H9 (cell line): ENCODE data around the gene PLA1A. TPM values are rescaled to one million over a fixed set of nuclear protein-coding genes. Genes with fewer than 3 reads are reported as not detected.

ENCODE experiments used
- DNase-seq: peaks from one replicate; pipeline ENCODE4 v3.0.0-alpha.2; 2017
- H2AFZ ChIP-seq: one replicate; pipeline ENCODE4 v1.6.1; 2013; ENCODE audit warnings: mild to moderate bottlenecking, low read length, control low read depth, moderate library complexity
- H2AK5ac ChIP-seq: 2 replicates; pipeline ENCODE4 v1.6.1; 2013; ENCODE audit warnings: low read length, control low read depth, mixed read lengths; ENCODE audit not compliant: insufficient read length
- H2BK120ac ChIP-seq: one replicate; pipeline ENCODE4 v1.6.1; 2013; ENCODE audit warnings: low read depth, mild to moderate bottlenecking, low read length, control low read depth, inconsistent platforms; ENCODE audit not compliant: poor library complexity, severe bottlenecking
- H2BK12ac ChIP-seq: 2 replicates; pipeline ENCODE4 v1.6.1; 2013; ENCODE audit warnings: low read length, control low read depth, mixed read lengths, low read depth; ENCODE audit not compliant: insufficient read length
- H2BK15ac ChIP-seq: 2 replicates; pipeline ENCODE4 v1.6.1; 2013; ENCODE audit warnings: low read depth, low read length, control low read depth
- H2BK20ac ChIP-seq: one replicate; pipeline ENCODE4 v1.6.1; 2013; ENCODE audit warnings: low read depth, mild to moderate bottlenecking, low read length, control low read depth, inconsistent platforms; ENCODE audit not compliant: poor library complexity, severe bottlenecking
- H2BK5ac ChIP-seq: 2 replicates; pipeline ENCODE4 v1.6.1; 2013; ENCODE audit warnings: low read length, control low read depth, mixed read lengths; ENCODE audit not compliant: insufficient read length
- H3K14ac ChIP-seq: 2 replicates; pipeline ENCODE4 v1.6.1; 2013; ENCODE audit warnings: low read length, control low read depth; ENCODE audit not compliant: insufficient read depth
- H3K18ac ChIP-seq: 2 replicates; pipeline ENCODE4 v1.6.1; 2013; ENCODE audit warnings: low read depth, mild to moderate bottlenecking, mixed read lengths, low read length, control low read depth; ENCODE audit not compliant: insufficient read length
- H3K23ac ChIP-seq: 2 replicates; pipeline ENCODE4 v1.6.1; 2013; ENCODE audit warnings: low read length, control low read depth, mixed read lengths, low read depth; ENCODE audit not compliant: insufficient read length
- H3K23me2 ChIP-seq: 2 replicates; pipeline ENCODE4 v1.6.1; 2013; ENCODE audit warnings: low read depth, mild to moderate bottlenecking, mixed read lengths, low read length, control low read depth; ENCODE audit not compliant: insufficient read length, poor library complexity, severe bottlenecking
- H3K27ac ChIP-seq: 2 replicates; pipeline ENCODE4 v1.5.1; 2013; ENCODE audit warnings: low read length, control low read depth, mixed read lengths, low read depth; ENCODE audit not compliant: insufficient read length
- H3K27me3 ChIP-seq: 2 replicates; pipeline ENCODE4 v1.6.1; 2013; ENCODE audit warnings: low read length, control low read depth, inconsistent platforms; ENCODE audit not compliant: insufficient read depth
- H3K4ac ChIP-seq: 2 replicates; pipeline ENCODE4 v1.6.1; 2013; ENCODE audit warnings: low read depth, mild to moderate bottlenecking, control low read depth, inconsistent platforms, low read length, moderate library complexity
- H3K4me1 ChIP-seq: 2 replicates; pipeline ENCODE4 v1.6.1; 2013; ENCODE audit warnings: low read length, control low read depth, inconsistent platforms; ENCODE audit not compliant: insufficient read depth
- H3K4me2 ChIP-seq: 2 replicates; pipeline ENCODE4 v1.6.1; 2013; ENCODE audit warnings: low read length, control low read depth, mixed read lengths; ENCODE audit not compliant: insufficient read length, insufficient read depth
- H3K56ac ChIP-seq: 2 replicates; pipeline ENCODE4 v1.6.1; 2013; ENCODE audit warnings: low read depth, mild to moderate bottlenecking, mixed read lengths, low read length, control low read depth; ENCODE audit not compliant: insufficient read length
- H3K79me1 ChIP-seq: 2 replicates; pipeline ENCODE4 v1.6.1; 2013; ENCODE audit warnings: low read depth, mild to moderate bottlenecking, moderate library complexity, low read length, control low read depth, inconsistent platforms; ENCODE audit not compliant: insufficient read depth, poor library complexity, severe bottlenecking
- H3K79me2 ChIP-seq: 2 replicates; pipeline ENCODE4 v1.6.1; 2013; ENCODE audit warnings: low read length, control low read depth, inconsistent platforms; ENCODE audit not compliant: insufficient read depth
- H3K9ac ChIP-seq: 2 replicates; pipeline ENCODE4 v1.6.1; 2013; ENCODE audit warnings: low read length, control low read depth, mixed read lengths; ENCODE audit not compliant: insufficient read length; ENCODE audit errors: extremely low read depth
- H3K9me3 ChIP-seq: one replicate; pipeline ENCODE4 v1.6.1; 2013; ENCODE audit warnings: low read depth, low read length, inconsistent platforms; ENCODE audit not compliant: control insufficient read depth
- H3T11ph ChIP-seq: one replicate; pipeline ENCODE4 v1.6.1; 2013; ENCODE audit warnings: mild to moderate bottlenecking, low read length, control low read depth, inconsistent platforms
- H4K20me1 ChIP-seq: one replicate; pipeline ENCODE4 v1.6.1; 2013; ENCODE audit not compliant: control insufficient read depth, insufficient read length, insufficient read depth
- H4K5ac ChIP-seq: 2 replicates; pipeline ENCODE4 v1.6.1; 2013; ENCODE audit warnings: low read depth, mild to moderate bottlenecking, mixed read lengths, low read length, control low read depth; ENCODE audit not compliant: insufficient read length
- H4K8ac ChIP-seq: replicated peaks from 2 replicates; pipeline ENCODE4 v1.6.1; 2013; ENCODE audit warnings: low read length, control low read depth, mixed read lengths, low read depth; ENCODE audit not compliant: insufficient read length
- H4K91ac ChIP-seq: 2 replicates; pipeline ENCODE4 v1.6.1; 2013; ENCODE audit warnings: low read depth, mild to moderate bottlenecking, moderate library complexity, mixed read lengths, low read length, control low read depth; ENCODE audit not compliant: insufficient read length
- H3K27ac Mint-ChIP-seq, 3 experiments: 2 replicates in 2 of 3; 3 replicates in 1 of 3; pipeline ENCODE4 v1.8.0; 2020 to 2021; ENCODE audit warnings: mixed read lengths in 3 of 3, mild to moderate bottlenecking in 1 of 3, moderate library complexity in 1 of 3
- H3K27me3 Mint-ChIP-seq: 2 replicates; pipeline ENCODE4 v1.8.0; 2021; ENCODE audit warnings: low read depth, mild to moderate bottlenecking, moderate library complexity, mixed read lengths
- H3K36me3 Mint-ChIP-seq, 3 experiments: 2 replicates in 2 of 3; 3 replicates in 1 of 3; pipeline ENCODE4 v1.8.0; 2020 to 2021; ENCODE audit warnings: low read depth in 3 of 3, mixed read lengths in 3 of 3; ENCODE audit not compliant: insufficient read depth in 1 of 3
- H3K4me1 Mint-ChIP-seq, 2 experiments: 2 replicates each; pipeline ENCODE4 v1.8.0; 2020; ENCODE audit warnings: mixed read lengths in 2 of 2
- H3K4me3 Mint-ChIP-seq, 2 experiments: 2 replicates in 1 of 2; 3 replicates in 1 of 2; pipeline ENCODE4 v1.8.0; 2020 to 2021; ENCODE audit warnings: mild to moderate bottlenecking in 2 of 2, mixed read lengths in 2 of 2, moderate library complexity in 1 of 2
- H3K9me3 Mint-ChIP-seq, 2 experiments: 2 replicates in 1 of 2; 3 replicates in 1 of 2; pipeline ENCODE4 v1.8.0; 2020; ENCODE audit warnings: mild to moderate bottlenecking in 2 of 2, mixed read lengths in 2 of 2, moderate library complexity in 1 of 2
- CTCF ChIP-seq: fragments of 200-600 bp; sonication (generic); conservative IDR thresholded peaks from 3 replicates; pipeline ENCODE4 v1.8.0; 2021; ENCODE audit warnings: antibody characterized with exemption, mild to moderate bottlenecking
- WGBS: extraction: QIAGEN DNeasy Blood & Tissue Kit; methylation state at CpG from one replicate; pipeline ENCODE4 v1.1.7; 2013; ENCODE audit warnings: missing lambda C conversion rate, low lambda C conversion rate, mixed read lengths; ENCODE audit not compliant: insufficient read length; ENCODE audit errors: extremely low coverage; 5-methylcytosine and 5-hydroxymethylcytosine counted together
- total RNA-seq: library from RNA; stranded (reverse); gene quantifications from 2 replicates; pipeline ENCODE4 v1.2.1, GENCODE V29; 2021

The PLA1A gene
- total RNA-seq, 1 experiment from 2014 or later, result not detected

- H3K14ac ChIP-seq, result no peak overlapping the region
- no peak for TF ChIP-seq CTCF
- H2BK5ac ChIP-seq, result no peak overlapping the region
- no peak overlapping the region for H3K4ac ChIP-seq
- H3K27ac ChIP-seq, result no peak overlapping the region
- H3K56ac ChIP-seq, result no peak overlapping the region
- no peak overlapping the region for H3K4me3 Mint-ChIP-seq
- H3K79me1 ChIP-seq, result no peaks in the 10 kb centered on the region
- H3K4me1 ChIP-seq, result no peaks in the 10 kb centered on the region
- H3K27ac Mint-ChIP-seq, result no peak overlapping the region
- H3K36me3 Mint-ChIP-seq, result no peaks in the 10 kb centered on the region
- H4K8ac ChIP-seq, result no peak overlapping the region
- H3K4me1 Mint-ChIP-seq, result peaks cover 5 to 8% of the 10 kb centered on the region in 2 experiments
- H2BK20ac ChIP-seq, result no peak overlapping the region
- no peaks in the 10 kb centered on the region for H3K23me2 ChIP-seq
- no peak overlapping the region for H2BK120ac ChIP-seq
- peaks cover 2% of the 10 kb centered on the region for H3K27me3 Mint-ChIP-seq
- no peak overlapping the region for H2BK12ac ChIP-seq
- H3K27me3 ChIP-seq, result no peaks in the 10 kb centered on the region; the same call in 1 of the 2 replicates
- H2AFZ ChIP-seq, result no peak overlapping the region
- no peak overlapping the region for H4K5ac ChIP-seq
- no peak overlapping the region for H2AK5ac ChIP-seq
- no peak overlapping the region for H3K18ac ChIP-seq
- no peaks in the 10 kb centered on the region for H4K20me1 ChIP-seq
- no peak overlapping the region for H2BK15ac ChIP-seq
- H3T11ph ChIP-seq, result no peak overlapping the region
- no peaks in the 10 kb centered on the region for H3K79me2 ChIP-seq
- no CpG with 5 or more reads among the region's 5 CpGs for WGBS
- H3K4me2 ChIP-seq, result no peak overlapping the region
- no peaks in the 10 kb centered on the region for H3K9me3 ChIP-seq
- H3K23ac ChIP-seq, result no peak overlapping the region
- no peak for DNase-seq
- no peak overlapping the region for H4K91ac ChIP-seq
- H3K9me3 Mint-ChIP-seq, result no peaks in the 10 kb centered on the region; a peak in 1 of 5 replicates
- H3K9ac ChIP-seq, result no peak overlapping the region
Observed at GRCh38 chr3:119620899-119621298, 23.2 kb downstream of the PLA1A start.
